Measurements from ENCODE around the gene MTRFR.

DNA sequence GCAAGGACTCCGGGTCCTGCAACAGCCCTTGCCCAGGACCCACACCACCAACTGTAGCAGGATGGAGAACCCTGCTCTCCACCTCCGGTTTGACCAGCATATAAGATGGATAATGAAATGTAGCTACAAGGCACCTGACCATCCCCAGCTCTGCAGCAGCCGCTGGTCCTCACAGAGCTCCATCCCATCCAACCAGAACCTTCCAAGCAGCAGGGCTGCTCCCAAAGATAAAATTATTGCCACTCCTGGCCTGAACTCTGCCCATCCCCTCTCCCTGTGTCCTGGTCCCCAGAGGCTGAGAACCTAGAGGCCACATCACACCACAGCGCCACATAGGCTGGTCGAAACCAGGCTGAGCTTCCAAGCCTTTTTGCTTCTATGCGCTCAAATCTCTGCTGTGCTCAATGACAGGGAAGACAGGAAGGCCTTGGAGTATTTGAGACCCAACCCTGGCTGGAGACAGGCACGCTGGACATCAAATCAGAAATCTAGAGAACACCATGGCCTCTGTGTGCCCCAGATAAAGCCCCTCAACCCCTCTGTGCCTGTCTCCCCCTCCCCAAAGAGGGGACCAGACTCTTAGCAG is 34.2 kb downstream of the MTRFR start:
- TF ChIP-seq EZH2 (IDR thresholded peaks at IDR 0.05; ENCODE audit: insufficient read depth, poor library complexity, severe bottlenecking): no peak
- TF ChIP-seq EZH2phosphoT487 (IDR thresholded peaks at IDR 0.05; ENCODE audit: insufficient read depth, low read depth): no peak
